Smooth muscle cell of the brain vasculature (primary cell): ENCODE data around the gene FAM193B.
A peak's percentile ranks its signal among the peaks of the same experiment; 100 is the strongest.
"Not testable (repeated sequence)": the region's sequence is repeated elsewhere in the genome, so short reads cannot be mapped to it uniquely, and the experiment has no call there.

Experiments
- DNase-seq: peaks from one replicate; pipeline ENCODE4 v3.0.0-alpha.2; 2012; ENCODE audit warnings: low read depth, low spot score

The FAM193B gene

DNA sequence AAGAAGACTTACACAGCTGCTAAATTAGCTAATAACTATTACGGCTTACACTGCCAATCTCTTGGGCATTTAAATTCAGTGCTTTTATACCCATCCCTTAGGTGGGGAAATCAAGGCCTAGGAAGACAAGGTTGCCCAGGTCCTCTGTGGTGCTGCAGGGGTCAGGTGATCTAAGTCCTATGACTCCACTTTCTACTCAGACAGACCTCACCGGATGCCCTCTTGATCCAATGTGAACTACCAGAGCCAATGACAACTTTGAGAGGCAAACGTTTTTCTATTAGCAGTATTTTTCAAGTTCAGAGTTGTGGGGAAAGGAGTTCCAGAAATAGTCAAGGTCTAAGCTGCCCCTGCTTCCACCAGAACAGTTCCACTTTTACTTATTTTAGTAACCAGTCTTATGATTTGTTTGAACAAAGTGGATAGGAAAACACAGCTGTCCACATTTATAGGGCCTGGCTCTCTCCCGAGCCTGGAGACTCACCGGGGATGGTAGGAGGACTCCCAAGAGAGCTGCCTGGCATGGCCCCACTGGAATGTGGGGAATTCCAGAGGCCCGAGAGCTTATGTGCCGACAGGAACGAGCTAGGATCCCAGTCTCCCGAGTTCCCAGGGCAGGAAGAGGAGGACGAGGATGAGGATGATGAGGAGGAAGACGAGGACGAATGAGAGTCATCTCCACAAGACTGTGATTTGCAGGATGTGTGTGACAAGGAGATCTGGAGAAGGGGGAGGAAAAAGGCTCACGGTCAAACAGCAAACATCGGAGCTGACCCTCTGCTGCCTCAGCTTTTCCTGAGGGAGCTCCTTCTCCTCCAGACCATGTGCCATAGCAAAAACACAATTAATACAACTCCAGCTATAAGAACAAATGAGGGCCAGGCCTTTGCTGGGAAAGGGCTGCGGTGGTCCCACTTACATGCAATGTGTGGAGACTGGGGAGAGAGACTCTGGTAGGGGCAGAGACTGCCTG, 16.7 kb downstream of the FAM193B start:
- peak; percentile 62 for DNase-seq

DNA sequence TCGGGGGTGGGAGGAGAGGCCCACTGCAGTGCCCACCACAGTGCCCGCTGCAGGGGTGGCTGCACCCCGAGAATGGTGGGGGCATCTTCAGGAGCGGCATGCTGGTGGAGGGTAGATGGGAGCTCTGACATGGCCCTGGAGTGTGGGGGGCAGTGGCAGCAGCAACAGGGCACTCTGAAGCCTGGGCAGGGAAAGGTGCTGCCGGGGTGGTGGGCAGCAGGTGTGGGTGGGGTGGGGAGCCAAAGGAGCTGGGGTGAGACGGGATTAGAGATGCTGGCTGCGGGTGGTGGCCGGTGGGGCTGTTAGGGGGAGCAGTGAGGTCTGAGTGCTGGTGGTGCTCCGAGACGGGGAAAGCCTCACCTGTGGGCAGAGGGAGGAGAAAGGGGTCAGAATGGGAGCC, 18.0 kb downstream of the FAM193B start:
- DNase-seq: no peak

DNA sequence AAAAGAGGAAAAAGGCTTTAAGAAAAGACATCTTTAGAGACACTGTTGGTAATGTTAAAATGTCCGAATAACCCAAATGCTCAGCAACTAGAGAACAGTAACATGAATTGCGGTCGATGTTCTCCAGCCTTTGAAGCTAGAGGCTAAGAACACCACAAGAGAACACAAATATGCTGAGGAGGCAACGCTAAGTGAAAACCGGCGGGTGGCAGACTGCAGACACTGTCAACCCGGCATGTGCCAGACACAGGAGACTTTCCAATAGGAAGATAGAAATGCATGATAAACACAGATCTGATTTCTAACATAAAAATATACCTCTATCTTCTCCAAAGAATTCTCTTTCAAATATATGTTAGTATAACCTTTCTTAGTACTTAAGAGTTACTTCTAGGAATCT, 19.2 kb downstream of the FAM193B start:
- DNase-seq: no peak

DNA sequence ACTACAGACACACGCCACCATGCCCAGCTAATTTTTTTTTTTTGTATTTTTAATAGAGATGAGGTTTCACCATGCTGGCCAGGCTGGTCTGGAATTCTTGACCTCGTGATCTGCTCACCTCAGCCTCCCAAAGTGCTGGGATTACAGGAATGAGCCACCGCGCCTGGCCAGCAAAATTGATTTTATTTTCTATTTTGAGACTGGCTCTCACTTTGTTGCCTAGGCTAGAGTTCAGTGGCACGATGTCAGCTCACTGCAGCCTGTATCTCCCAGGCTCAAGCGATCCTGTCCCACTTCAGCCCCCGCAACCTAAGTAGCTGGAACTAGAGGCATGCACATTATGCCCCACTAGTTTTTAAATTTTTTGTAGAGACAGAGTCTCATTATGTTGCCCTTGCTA, 19.9 kb downstream of the FAM193B start:
- not testable (repeated sequence) for DNase-seq

DNA sequence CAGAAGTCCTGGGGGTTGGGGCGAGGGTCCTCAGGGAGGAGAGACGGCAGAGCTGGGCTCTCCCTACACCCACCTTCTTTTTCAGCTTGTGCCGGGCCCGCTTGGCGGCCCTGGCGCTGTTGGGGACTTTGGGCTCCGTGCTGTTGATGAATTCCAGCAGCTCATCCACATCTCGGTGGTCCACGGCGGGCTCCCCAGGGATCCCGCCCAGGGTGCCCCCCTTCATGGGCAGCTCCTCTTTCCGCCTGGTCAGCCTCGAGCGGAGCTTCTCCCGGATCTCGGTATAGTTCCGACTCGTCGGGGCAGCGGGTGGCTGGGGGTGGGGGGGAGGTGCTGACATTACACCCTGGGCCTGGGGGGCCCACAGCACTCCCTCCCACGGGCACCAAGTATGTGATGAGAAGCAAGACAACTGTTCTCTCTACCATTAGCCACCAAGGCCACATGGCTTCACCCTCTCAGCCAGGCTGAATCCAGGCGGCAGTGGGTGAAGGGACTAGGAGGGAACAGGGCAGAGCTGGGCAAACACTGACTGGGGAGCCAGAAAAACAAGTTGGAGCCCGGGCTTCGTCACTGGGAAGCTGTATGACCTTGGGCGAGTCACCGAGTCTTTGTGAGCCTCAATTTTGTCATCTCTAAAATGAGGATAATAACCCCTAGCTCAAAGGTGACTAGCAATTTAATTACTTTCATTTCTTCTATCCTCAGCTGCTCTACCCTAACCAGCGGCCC, 23.0 kb downstream of the FAM193B start:
- DNase-seq: no peak

DNA sequence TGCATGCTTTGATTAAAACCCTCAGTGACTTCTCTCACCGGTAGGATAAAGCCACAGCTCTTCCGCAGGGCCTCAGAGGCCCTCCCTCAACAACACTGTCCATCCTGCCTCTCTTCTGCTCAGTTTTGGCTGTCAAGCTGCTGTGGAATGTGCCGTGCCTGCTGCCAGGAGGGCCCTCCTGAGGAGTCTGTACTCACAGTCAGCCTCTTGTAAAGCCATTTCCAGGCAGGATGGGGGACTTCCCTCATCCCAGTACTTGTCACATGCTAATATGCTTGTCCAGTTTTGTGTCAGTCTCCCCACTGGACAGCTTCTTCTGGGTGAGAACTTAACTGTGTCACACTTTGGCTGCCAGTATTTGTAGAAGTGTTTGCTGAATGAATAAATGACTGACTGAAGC, 23.7 kb downstream of the FAM193B start:
- DNase-seq: no peak

DNA sequence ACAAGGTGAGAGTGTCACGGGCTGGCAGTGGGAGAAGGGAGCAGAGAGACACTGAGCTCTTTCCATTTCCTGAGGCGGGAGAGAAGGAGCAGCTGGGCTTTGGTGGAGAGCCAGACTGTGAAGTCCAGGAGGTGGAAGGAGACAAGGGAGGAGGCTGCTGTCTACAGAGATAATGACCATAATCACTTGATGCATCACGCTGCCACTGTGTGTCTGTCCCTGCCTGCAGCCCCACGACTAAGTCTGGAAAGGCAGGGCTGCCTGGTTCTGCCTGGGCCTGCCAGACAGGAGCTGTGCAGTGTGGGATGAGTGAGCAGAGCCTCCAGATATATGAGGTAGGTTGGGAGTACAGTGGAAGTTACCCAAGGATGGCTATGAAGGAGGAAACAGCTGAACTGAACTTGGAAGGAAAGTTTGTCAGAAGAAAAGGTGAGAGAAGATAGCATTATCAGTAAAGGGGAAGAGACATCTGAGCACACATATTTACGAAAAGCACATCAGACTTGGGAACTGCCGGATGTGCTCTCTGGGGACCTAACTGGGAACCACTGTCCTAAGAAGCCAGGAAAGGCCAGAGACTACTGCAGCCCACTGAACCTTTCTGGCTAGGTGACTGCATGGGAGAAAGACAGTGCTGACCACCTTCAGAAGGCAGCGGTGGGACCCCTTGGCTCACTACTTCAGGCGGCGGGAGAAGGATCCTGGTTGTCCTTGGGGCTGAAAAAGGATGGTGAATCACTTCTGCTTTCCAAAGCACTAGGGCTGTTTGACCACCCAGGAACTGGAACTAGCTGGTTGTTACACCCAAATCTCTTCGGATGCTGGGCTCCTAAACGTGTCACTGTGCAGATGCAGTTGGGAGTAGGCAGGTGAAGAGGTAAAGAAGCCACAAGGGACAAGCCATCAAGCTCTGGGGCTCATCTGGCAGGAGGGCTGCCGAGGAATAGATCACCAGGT, 24.8 kb downstream of the FAM193B start:
- no peak for DNase-seq

DNA sequence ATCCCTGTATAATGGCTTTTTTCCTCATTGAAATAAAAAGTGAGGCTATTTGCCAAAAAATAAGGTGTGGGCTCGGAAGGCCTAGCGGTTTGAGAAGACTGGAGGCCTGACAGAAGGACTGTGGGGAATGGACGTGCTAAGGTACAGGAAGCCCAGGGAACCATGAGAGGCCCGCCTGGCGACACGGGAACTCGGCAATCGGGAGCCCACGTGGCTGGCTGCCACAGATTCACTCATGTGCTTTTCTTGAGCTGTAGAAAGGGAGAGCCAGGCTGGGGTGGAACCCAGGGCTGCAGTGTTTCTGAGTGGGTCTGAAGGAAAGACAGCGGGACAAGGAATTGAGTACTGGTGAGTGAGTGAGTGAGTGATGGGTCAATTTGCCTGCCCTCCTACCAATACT, 25.7 kb downstream of the FAM193B start:
- DNase-seq: no peak

DNA sequence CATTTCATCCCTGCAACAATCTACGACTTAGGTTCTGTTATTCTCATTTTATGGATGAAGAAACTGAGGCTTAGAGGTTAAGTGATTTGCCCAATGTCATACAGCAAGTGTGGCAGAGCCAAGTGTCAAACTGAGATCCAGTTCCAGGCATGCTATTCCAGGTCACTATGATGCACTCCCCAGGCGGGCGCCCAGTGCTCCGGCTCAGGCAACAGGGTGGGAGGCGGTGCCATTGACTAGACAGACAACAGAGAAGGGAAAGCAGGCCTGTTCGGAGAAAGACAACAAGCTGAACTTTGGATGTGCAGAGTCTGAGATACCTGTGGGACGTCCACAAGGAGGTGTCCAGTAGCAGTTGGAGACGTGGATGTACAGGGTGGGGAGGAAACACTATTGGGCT, 26.8 kb downstream of the FAM193B start:
- DNase-seq: no peak

DNA sequence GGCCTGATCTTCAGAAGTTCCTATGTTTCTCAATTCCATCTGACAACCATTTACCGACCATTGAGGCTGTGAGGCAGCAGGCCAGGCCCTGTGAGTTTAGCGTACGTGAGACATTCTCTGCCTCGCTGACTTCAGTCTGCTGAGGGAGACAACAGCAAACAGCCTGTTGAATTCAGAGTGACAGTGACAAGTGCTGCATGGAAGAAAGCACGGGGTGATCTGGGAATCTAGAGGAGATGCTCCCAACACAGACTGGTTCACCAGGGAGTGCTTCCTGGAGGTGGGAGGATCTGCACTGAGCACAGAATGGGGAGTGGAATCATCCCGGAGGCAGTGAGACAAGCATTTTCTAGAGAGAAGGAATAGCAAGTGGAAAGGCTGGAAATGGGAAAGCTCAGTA, 27.6 kb downstream of the FAM193B start:
- DNase-seq: no peak

DNA sequence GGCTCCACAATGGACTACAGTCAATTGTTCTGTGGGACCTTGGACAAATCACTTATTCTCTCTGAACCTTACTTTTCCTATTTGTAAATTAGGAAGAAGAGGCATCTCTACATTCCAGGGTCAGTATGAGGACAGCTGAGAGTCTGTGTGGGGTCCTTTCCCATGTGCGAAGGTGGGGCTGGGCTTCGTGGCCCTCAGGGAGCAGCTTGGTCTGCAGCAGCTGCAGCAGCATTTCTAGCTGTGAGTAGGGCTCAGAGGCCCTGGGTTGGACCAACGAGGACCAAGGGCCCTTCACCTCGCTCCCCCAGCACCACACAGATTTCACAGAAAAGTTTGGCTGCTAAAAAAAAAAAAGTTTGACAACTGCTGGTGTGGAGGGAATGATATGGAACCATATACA, 28.2 kb downstream of the FAM193B start:
- no peak for DNase-seq

DNA sequence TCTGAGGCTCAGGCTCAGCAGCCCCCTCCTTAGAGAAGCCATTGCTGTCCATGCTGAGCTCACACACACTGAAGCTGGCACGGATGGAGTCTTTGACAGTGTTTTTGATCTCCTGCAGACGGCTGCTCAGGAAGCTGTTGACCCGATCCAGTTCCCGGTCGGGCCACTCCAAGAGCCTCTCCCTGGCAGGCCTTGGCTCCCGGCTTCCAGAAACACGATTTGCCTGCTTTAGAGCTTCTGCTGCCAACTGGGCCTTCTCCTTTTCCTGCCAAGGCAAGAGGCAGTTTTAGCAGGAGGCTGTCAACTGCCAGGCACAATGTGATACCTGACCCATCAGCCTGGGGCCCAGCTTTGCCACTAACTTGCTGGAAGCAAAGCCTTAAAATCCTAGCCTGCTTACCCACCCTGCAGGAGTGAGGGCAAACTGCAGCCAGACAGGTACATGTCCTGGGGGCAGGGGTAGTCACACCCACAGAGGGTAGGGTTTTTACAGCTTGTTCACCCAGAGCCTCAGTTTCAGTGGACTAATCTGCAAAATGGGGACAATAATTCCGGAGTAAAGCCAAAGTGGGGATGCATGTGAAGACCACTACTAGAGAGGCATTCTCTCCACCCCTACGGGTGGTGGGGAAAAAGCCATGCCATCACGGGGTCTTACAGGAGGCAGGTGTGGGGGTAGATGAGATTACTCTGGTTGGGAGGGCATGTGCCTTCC, 29.3 kb downstream of the FAM193B start:
- no peak for DNase-seq

DNA sequence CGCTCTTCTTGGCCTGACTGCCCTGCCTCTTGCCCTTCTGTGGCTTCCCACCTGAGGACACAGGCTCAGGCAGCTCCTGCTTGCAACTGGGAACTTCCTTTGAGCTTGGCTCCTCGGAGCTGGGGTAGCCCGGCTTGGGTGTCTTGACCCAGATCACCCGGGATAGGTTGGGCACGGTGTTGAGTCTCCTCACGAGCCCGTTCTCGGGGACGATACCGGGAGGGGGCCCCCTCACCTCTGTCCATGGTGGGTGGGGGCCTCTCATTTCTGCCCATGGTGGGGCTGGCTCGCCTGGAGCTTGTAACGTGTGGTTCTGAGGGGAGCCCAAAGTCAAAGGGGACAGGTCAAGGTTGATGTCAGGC, 29.8 kb downstream of the FAM193B start:
- DNase-seq: no peak

DNA sequence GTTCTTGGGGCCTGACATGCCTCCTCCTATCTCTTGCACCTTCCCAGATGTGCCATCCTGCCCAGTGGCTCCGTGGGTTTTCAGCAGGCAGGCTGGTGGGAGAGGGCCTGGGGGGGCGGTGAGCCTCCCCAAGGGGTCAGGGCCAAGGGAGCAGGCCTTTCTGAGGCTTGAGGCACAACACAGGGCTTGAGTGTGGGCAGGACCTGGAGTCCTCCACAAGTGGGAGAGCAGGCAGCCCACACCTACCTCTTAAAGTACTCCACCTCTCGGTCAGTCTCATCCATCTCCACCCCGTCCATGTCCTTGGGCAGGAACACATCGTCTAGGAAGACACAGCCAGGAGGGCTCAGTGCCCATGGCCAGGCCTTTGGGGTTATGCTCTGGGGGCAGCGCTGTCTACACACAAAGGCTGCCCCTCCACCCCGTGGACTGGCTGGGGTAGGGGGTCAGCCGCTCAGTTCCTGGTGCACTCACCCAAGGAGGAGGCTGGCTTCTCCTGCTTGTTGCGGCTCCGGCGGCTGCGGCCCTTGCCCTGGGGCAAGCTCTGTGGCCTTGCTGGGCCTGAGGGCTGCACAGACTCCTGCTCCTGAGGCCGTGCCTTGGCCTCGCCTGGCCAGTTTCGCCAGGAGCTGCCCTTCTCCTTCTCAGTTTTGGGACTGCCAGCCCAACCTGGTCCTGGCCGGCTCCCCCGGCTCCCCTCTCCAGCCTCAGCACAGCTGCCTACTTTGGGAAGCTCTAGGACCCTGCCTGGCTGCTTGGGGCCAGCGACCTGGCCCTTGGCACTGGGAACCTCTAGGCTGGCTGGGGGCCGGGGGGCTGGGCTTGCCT, 30.4 kb downstream of the FAM193B start:
- DNase-seq: no peak

DNA sequence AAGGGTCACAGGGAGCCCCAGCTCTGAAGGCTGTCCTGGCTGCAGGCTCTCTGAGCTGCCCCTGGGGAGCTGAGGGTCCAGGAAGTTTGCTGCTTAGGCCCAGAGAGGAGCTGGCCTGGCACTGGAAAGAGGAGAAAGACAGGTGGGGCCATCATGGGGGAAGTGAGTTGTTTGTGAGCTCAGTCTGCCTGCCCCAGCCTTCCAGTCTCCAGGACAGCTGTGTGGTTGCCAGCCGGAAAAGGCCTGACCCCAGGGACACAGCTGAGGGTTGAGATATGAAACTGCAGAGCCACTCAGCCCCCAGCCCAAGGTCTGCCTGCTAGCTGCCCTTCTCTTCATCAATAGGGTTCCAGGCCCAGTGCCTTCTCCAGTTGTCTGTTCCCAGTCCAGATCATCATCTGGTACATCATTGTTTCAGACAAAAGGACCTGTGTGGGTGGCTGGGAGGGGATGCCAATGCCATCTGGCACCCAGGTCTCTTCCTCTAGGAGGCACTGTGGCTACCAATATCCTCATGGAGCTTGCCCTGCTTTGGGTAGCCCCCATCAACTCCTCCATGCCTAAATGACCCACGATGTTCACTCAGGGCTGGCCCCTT, 33.3 kb downstream of the FAM193B start:
- no peak for DNase-seq

DNA sequence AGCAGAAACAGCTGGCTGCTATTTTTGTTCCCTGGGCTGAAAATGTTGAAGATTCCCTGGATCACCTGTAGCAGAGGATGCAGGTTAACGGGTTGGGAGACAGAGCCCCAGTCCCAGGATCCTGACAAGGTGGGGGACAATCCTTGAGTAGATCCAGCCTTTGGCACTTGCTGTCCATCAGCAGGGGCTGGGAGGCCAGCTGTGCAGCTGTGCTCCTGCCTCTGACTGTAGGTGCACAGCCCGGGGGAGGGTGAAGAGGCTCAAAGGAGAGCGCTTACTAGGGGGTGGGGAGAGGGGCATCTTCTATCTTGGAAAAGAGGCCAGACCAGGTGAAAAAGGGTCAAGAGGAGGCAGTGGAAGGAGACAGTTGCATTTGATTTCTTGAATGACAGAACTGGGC, 34.1 kb downstream of the FAM193B start:
- no peak for DNase-seq

DNA sequence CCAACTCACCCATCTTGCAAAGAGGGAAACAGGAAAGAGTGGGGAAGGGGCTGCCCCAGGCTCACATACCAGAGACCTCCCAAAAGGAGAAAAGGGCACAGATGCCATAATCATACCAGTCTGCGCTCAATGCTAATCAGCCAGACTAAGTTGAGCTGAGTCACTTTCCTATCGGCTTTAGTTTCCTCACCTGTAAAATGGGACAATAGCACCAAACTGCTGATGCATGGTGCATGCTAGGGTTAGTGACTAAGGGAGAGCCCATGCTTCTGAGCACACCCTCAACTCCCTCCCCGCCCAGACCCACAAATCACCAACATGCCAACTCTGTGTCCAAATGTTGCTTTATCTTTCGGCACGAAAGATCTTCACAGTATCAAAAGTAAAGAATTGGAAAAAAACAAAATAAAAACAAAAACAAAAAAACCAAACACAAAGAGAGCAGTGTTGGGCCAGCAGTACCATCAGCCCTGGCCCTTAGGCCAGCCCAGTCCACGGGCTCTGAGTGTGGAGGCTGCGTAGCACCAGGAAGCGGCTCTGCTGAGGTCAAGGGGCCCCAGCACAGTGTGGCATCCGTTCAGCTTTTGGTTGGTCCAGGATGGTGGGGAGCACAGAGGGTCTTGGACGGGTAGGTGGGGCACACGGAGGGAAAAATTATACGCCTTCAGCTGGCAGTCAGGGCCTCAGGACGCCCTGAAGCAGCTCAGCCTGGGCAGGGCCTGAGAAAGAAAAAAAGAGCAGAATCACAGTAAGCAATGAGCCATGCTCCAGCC, 34.7 kb downstream of the FAM193B start:
- no peak for DNase-seq

DNA sequence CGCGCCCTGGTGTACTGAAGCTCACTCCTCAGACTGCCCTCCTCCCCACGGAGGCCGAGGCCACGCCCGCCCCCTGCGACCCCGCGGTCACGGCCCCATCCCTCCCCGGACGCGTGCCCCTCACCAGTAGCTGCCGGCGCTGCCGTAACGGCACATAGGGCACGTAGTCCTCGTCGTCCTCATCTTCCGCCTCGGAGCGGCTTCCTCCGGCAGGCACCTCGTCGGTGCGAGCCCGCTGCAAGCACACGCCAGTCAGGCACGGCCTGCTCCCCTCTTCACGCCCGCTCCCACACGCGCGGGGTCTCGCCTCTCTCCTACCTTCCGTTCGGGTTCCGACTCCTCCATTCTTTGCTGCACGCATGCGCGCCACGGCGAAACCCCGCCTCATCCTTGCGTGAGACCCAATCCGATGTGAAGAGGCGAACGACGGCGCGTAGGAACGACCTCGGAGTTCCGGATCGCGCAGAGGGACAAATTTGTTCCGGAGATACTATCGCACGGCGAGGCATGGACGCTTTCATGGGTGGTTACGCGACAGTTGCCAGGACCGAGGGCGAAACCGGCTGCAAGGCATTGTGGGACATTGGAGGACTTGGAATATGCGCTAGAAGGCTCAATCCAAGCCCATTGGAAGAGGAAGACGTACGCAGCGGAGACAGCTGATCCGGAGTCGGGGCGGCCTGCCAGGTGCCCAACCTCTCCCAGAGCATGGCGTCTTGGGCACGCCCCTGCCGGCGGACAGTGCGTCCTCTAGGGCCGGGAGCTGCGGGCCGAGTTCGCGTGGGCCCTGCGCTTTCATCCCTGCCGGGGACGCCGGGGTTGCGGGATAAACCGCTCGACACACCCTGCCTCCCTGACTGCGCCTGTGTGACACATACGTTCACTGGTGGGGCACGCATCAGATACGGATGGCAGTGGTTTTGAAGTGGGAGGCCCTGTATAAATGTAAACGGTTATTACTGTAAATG, 37.5 kb downstream of the FAM193B start, which contains the start of gene DDX41:
Gene DDX41, minus strand, starts transcription at position 361 of the 968 bp plus-strand sequence. Its CDS starts 16 bp downstream, at position 345.
- peak; percentile 98 for DNase-seq
